Lung microvascular endothelial cell (primary cell): Measurements from ENCODE around the gene ERMP1. TPM values are rescaled to one million over a fixed set of nuclear protein-coding genes. Genes with fewer than 3 reads are reported as not detected.
"Not testable (repeated sequence)": the region's sequence is repeated elsewhere in the genome, so short reads cannot be mapped to it uniquely, and the experiment has no call there.

Experiments
- DNase-seq, 2 donors: peaks; one replicate each; pipeline versions ENCODE4 v3.0.0 to v3.0.0-alpha.2; 2010; ENCODE audit warnings: low read depth in 2 of 2
- total RNA-seq: library from RNA; depleted of rRNA; stranded (reverse); fragments of >200 nt; gene quantifications from 2 replicates; pipeline ENCODE4 v1.2.1, GENCODE V29; 2014

Gene ERMP1
- total RNA-seq, 1 donor from 2014 or later: 14.1 TPM

- DNase-seq: no peak
Measured at GRCh38 chr9:5818424-5819142, 14.3 kb downstream of the ERMP1 start.

- peak in 1 of 2 donors; percentile 73 for DNase-seq
Measured at GRCh38 chr9:5817862-5818261, 15.1 kb downstream of the ERMP1 start.

- no peak for DNase-seq
Measured at GRCh38 chr9:5815461-5815860, 17.5 kb downstream of the ERMP1 start.

- no peak for DNase-seq
Measured at GRCh38 chr9:5813824-5814223, 19.1 kb downstream of the ERMP1 start.

GRCh38 chr9:5811751-5812150 is 21.2 kb downstream of the ERMP1 start:
- no peak for DNase-seq

- no peak for DNase-seq
Measured at GRCh38 chr9:5805478-5805877, 27.4 kb downstream of the ERMP1 start.

- no peak for DNase-seq
Measured at GRCh38 chr9:5801739-5802113, 31.2 kb downstream of the ERMP1 start.

GRCh38 chr9:5800969-5801738 is 31.8 kb downstream of the ERMP1 start:
- DNase-seq: peak; percentile 20 to 21

- not testable (repeated sequence) for DNase-seq
Measured at GRCh38 chr9:5800378-5800777, 32.5 kb downstream of the ERMP1 start.

GRCh38 chr9:5799314-5799713 is 33.6 kb downstream of the ERMP1 start:
- peak; percentile 70 to 80 for DNase-seq

GRCh38 chr9:5798581-5798980 is 34.3 kb downstream of the ERMP1 start:
- no peak for DNase-seq

- DNase-seq: no peak
Measured at GRCh38 chr9:5796298-5796697, 36.6 kb downstream of the ERMP1 start.

- DNase-seq: no peak
Measured at GRCh38 chr9:5793812-5794211, 39.1 kb downstream of the ERMP1 start.

GRCh38 chr9:5791870-5792269 is 41.0 kb downstream of the ERMP1 start:
- no peak for DNase-seq

GRCh38 chr9:5790923-5791322 is 42.0 kb downstream of the ERMP1 start:
- peak in 1 of 2 donors; percentile 22 for DNase-seq

- no peak for DNase-seq
Measured at GRCh38 chr9:5789489-5789888, 43.4 kb downstream of the ERMP1 start.

GRCh38 chr9:5787759-5788302 is 45.1 kb downstream of the ERMP1 start:
- no peak for DNase-seq

GRCh38 chr9:5787220-5787619 is 45.7 kb downstream of the ERMP1 start:
- no peak for DNase-seq

GRCh38 chr9:5786370-5787127 is 46.4 kb downstream of the ERMP1 start:
- peak; percentile 41 to 77 for DNase-seq

GRCh38 chr9:5784526-5785315 is 48.2 kb downstream of the ERMP1 start:
- DNase-seq: no peak

GRCh38 chr9:5783982-5784381 is 48.9 kb downstream of the ERMP1 start:
- DNase-seq: no peak
